HepG2 (cell line): ENCODE measurements around the gene HSPA1B.

Experiments
- AGO1 ChIP-seq: fragments of 200-400 bp; formaldehyde crosslinking; IDR thresholded peaks from 2 replicates; pipeline ENCODE4 v1.6.1; 2017; ENCODE audit warnings: mild to moderate bottlenecking, low read depth, low read length, moderate library complexity; ENCODE audit not compliant: poor library complexity, severe bottlenecking
- ATF2 ChIP-seq: sonication (generic); formaldehyde crosslinking; IDR thresholded peaks from 2 replicates; pipeline ENCODE4 v1.4.0; 2020; ENCODE audit warnings: missing genetic modification reagents
- BHLHE40 ChIP-seq: IDR thresholded peaks from 2 replicates; pipeline ENCODE4 v1.6.1; 2011; ENCODE audit warnings: low read length, improper control_type of control experiment
- CTCF ChIP-seq: sonication (generic); formaldehyde crosslinking; IDR thresholded peaks from 2 replicates; pipeline ENCODE4 v1.5.0; 2020; ENCODE audit warnings: mild to moderate bottlenecking, missing genetic modification reagents, moderate library complexity
- YY1 ChIP-seq: IDR thresholded peaks from 2 replicates; pipeline ENCODE4 v1.6.1; 2011; ENCODE audit warnings: low read length, low read depth, moderate library complexity, mild to moderate bottlenecking; ENCODE audit not compliant: insufficient read depth, insufficient replicate concordance

GRCh38 chr6:31874084-31874670 is 46.6 kb downstream of the HSPA1B start:
- TF ChIP-seq YY1 (no peak), AGO1 (no peak), CTCF (CRISPR knock-in tag) (no peak), ATF2 (CRISPR knock-in tag) (no peak), BHLHE40 (no peak)
